22Rv1 (cell line): Measurements from ENCODE around the gene NPEPPS.

Source experiments
- H3K27ac ChIP-seq: fragments of 450-650 bp; 2 replicates; pipeline ENCODE4 v1.5.1; 2017
- ZFX ChIP-seq: fragments of 450-650 bp; IDR thresholded peaks from 2 replicates; pipeline ENCODE4 v1.6.1; 2017; ENCODE audit warnings: antibody characterized with exemption, borderline replicate concordance
- TF ChIP-seq, protein P1 (sequence below): fragments of 450-650 bp; IDR thresholded peaks from 2 replicates; pipeline ENCODE4 v1.5.1; 2017; ENCODE audit warnings: mild to moderate bottlenecking

The NPEPPS gene

DNA sequence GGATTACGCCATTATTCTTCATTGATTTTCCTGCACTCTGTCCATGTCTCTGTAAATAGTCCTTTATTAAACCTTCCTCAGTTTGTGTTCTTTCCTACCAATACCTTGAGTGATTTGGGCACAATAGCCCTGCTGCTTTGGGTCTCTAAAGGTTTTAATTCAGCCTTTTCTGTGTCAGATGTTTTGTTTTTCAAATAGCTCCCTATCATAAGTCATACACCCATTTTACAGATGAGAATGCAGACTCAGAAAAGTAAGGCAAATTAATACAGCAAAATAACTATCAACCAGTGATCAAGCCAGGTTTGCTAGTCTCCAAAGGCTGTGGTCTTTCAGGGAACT, 93.8 kb downstream of the NPEPPS start:
- TF ChIP-seq ZFX = no peak
- TF ChIP-seq, protein P1, sequence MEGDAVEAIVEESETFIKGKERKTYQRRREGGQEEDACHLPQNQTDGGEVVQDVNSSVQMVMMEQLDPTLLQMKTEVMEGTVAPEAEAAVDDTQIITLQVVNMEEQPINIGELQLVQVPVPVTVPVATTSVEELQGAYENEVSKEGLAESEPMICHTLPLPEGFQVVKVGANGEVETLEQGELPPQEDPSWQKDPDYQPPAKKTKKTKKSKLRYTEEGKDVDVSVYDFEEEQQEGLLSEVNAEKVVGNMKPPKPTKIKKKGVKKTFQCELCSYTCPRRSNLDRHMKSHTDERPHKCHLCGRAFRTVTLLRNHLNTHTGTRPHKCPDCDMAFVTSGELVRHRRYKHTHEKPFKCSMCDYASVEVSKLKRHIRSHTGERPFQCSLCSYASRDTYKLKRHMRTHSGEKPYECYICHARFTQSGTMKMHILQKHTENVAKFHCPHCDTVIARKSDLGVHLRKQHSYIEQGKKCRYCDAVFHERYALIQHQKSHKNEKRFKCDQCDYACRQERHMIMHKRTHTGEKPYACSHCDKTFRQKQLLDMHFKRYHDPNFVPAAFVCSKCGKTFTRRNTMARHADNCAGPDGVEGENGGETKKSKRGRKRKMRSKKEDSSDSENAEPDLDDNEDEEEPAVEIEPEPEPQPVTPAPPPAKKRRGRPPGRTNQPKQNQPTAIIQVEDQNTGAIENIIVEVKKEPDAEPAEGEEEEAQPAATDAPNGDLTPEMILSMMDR = no peak
- no peak overlapping the region for H3K27ac ChIP-seq

DNA sequence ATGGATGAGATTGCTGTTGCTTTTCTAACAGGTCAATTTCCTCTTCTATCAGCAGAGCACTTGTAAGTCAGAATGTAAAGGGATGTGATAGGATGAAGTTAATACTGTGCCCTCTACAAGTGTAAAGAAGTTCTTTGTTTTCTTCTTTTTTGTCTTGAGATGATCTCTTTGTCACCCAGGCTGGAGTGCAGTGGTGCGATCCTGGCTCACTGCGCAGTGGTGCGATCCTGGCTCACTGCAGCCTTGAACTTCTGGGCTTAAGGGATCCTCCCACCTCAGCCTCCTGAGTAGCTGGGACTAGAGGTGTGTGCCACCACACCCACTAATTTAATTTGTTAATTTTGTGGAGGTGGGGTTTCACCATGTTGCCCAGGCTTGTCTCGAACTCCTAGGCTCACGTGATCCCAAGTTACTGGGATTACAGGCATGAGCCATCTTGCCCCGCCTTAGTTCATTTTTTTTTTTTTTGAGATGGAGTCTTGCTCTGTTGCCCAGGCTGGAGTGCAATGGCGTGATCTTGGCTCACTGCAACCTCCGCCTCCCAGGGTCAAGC, 97.2 kb downstream of the NPEPPS start:
- TF ChIP-seq ZFX = no peak
- TF ChIP-seq, protein P1 = no peak
- H3K27ac ChIP-seq = no peak overlapping the region

DNA sequence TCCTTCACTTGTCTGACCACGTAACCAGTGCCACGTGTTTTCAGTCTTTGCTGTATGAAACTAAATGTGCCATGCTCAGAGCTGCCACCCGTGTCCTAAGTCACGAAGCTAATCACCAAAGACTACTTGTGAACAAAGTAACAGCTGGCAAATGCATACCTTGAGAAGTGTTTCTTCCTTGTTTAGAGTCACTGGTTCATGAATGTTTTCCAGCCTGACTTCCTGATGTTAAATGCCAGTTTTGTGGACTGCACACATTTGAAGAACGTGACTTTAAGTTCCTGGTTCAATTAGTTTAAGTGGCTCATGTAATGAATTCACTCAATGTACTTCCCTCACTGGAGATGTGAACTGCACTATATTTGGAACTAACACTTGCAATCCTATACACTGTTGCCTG, 98.9 kb downstream of the NPEPPS start:
- no peak for TF ChIP-seq ZFX
- TF ChIP-seq, protein P1 = no peak
- no peak overlapping the region for H3K27ac ChIP-seq

DNA sequence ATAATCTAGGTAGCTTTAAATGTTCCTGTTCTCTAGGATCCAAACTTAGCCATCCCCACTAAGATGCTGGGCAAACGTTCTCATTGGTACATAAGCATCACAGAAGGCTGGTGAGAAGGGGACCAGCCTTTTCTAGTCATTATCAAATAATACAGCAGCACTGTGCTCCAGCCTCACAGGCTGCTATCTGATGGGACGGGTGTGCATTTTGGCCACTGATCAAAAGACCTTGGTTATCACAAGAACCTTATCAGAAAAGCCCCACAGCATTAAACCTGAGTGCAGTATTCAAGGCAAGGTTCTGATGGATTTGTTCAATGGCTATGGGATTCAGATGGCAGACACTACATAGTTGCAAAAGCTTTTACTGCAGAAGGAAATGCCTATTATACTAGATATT, 99.7 kb downstream of the NPEPPS start:
- H3K27ac ChIP-seq = no peak overlapping the region
- no peak for TF ChIP-seq ZFX
- TF ChIP-seq, protein P1 = no peak

DNA sequence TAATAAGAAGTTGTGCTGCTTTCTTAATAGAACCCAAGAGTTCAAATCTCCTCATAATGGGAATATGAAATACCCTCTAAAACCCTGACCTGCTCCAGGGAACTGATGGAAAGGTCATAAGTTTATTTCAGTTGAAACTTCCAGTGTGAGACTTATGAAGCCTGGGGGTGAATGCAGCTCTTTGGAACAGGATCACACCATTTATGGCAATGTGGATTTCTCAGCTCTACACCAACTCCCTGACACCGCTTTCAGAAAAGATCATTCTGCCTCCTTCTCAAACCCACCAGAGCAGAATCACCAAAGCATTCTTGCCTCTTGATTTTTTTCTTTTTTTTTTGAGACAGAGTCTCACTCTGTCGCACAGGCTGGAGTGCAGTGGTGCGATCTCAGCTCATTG, 102.1 kb downstream of the NPEPPS start:
- TF ChIP-seq, protein P1 = no peak
- TF ChIP-seq ZFX = no peak

DNA sequence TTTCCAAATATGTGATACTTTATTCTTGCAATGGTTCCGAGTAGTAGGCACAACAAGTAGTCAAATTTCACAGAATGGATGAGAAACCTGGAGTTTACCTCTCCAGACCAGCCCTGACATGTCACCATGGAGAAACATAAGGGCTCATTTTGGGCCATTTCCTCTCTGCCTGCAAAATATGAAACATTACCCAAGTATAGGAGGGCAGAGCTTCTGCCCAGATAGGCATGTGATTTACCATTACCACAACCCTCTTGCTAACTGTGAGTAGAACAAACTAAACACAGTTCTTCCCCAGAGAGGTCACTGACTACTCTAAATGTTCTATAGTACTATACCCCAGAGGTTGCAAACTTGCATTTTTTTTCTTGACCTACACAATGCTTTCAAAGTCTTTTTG, 103.1 kb downstream of the NPEPPS start:
- no peak for TF ChIP-seq ZFX
- TF ChIP-seq, protein P1 = no peak
- no peak overlapping the region for H3K27ac ChIP-seq

More for the DNA sequence above, 102.1 kb downstream of the NPEPPS start:
- H3K27ac ChIP-seq = no peak overlapping the region

DNA sequence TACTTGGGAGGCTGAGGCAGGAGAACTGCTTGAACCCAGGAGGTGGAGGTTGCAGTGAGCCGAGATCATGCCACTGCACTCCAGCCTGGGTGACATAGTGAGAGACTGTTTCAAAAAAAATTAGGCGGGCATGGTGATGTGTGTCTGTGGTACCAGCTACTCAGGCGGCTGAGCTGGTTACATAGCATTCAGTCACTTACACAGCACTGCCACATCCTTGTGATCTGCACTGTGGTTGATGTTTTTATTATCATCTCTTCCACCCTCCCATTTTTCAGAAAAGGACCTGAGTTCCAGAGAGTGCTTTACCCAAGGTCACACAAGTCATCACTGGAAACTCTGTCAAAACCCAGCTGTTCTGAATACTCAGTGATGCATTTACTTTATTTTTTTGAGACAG, 104.0 kb downstream of the NPEPPS start:
- H3K27ac ChIP-seq = no peak overlapping the region
- no peak for TF ChIP-seq ZFX
- TF ChIP-seq, protein P1 = no peak
